Measurements from ENCODE around the gene ZSCAN12. TPM values are rescaled to one million over a fixed set of nuclear protein-coding genes. Genes with fewer than 3 reads are reported as not detected.

The ZSCAN12 gene
- total RNA-seq, 1 experiment from 2014 or later: 0.81 TPM

DNA sequence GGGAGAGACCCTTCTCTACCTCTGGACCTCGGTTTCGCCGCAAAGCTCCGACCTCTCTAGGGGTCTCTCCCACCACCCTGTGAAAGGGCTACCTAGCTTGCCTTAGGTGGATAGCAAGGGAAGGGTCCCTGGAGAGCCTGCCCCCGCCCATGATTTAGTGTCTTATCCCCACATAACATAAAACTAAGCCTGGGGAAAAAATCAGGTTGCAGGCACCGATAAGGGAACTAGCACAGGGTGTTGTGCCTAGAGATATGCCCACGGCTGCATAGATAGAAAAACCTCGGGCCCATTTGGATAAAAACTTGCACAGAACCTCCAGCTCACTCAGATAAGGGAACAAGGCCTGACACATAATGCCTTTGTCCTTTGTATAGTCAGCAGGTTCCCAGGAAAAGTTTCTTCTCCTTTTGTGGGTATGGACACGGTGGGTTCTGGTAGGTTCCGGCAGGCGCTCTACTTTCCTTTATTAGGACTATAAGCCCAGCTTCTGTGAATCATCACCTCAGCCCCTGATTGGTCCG lies 64.4 kb downstream of the ZSCAN12 start:
- no TSS peak for BruUV-seq (replicated peaks)
- ATAC-seq: peak; percentile 1; the same call in 1 of the 2 replicates
- intact Hi-C loops (cut with micrococcal nuclease): loop anchor here (5.0 kb wide), 1 partner anchor 68 kb away; the partner anchor contains the start of gene ZSCAN26

More for the DNA sequence above, 64.4 kb downstream of the ZSCAN12 start:
- Histone ChIP-seq H4K20me1 (ENCODE audit: insufficient read depth) (no peaks in the 10 kb centered on the region), H3K9me2 (ENCODE audit: insufficient read depth) (no peaks in the 10 kb centered on the region), H3K4me1 (ENCODE audit: control insufficient read depth in 1 of 2, insufficient read depth in 2 of 2, low read length in 2 of 2) (peaks cover 13 to 19% of the 10 kb centered on the region in 2 experiments; a peak in 3 of 4 replicates), H3K4me3 (replicated peaks in 1 of 2; ENCODE audit: low read depth in 1 of 2, low read length in 2 of 2) (peak overlapping the region; percentile 72 to 77), H2AFZ (ENCODE audit: low read depth, low read length, poor library complexity, severe bottlenecking) (peak overlapping the region; percentile 27), H3K9me3 (ENCODE audit: control insufficient read depth in 1 of 2, insufficient read depth in 1 of 2, low read depth in 1 of 2, low read length in 2 of 2) (0 out of 4 replicates have a peak, but pooled peaks cover 0 to 5% of the 10 kb centered on the region in 2 experiments), H3K27me3 (ENCODE audit: insufficient read depth, low read length) (no peaks in the 10 kb centered on the region), H3K4me2 (ENCODE audit: low read length) (peak overlapping the region; percentile 85), H3K9ac (ENCODE audit: low read length) (peak overlapping the region; percentile 78), H3K27ac (ENCODE audit: low read depth, low read length) (peak overlapping the region; percentile 77), H3K79me2 (ENCODE audit: insufficient read depth, low read length) (peaks cover 5% of the 10 kb centered on the region; the same call in 1 of the 2 replicates), H3K36me3 (ENCODE audit: control insufficient read depth in 1 of 2, insufficient read depth in 2 of 2, low read length in 2 of 2) (no peaks in the 10 kb centered on the region)
- TF ChIP-seq SRF (IDR thresholded peaks at IDR 0.05; ENCODE audit: low read depth) (peak; percentile 89), REST (IDR thresholded peaks at IDR 0.05; ENCODE audit: low read depth) (no peak)
- ChIA-PET CTCF (interaction anchor here (1.2 kb wide), 2 partner anchors 21 to 49 kb away, joined by 4 to 9 read pairs; no protein-coding TSS in a partner anchor), RAD21 (ENCODE audit: low non-redundant PET in 1 of 2, low total read pairs in 2 of 2, uncharacterized antibody in 2 of 2, unreplicated experiment in 2 of 2) (no interaction called here), POLR2A (interaction anchor here (0.8 to 2.0 kb wide), 11 partner anchors 13 to 498 kb away, joined by 3 to 14 read pairs (median 4); partner anchors contain the start of genes ZKSCAN3 and ZKSCAN8)
- DNase-seq (ENCODE audit: low read depth, low spot score): no peak
